Osteoblast (primary cell): ENCODE measurements around the gene DCC. TPM values are rescaled to one million over a fixed set of nuclear protein-coding genes. Genes with fewer than 3 reads are reported as not detected.

ENCODE experiments used
- DNase-seq: peaks from one replicate; pipeline ENCODE4 v3.0.0; 2011; ENCODE audit warnings: low spot score, mixed read lengths; ENCODE audit not compliant: insufficient read length; ENCODE audit errors: missing footprints
- H2AFZ ChIP-seq: 2 replicates; pipeline ENCODE4 v1.6.0; 2011; ENCODE audit warnings: mild to moderate bottlenecking, low read length
- H3K27ac ChIP-seq: 2 replicates; pipeline ENCODE4 v1.5.1; 2011; ENCODE audit warnings: mild to moderate bottlenecking, low read depth, low read length, moderate library complexity
- H3K27me3 ChIP-seq: 2 replicates; pipeline ENCODE4 v1.6.0; 2012; ENCODE audit warnings: mild to moderate bottlenecking, control low read depth, inconsistent platforms, low read length, moderate library complexity; ENCODE audit not compliant: insufficient read depth
- H3K36me3 ChIP-seq: 2 replicates; pipeline ENCODE4 v1.5.1; 2011; ENCODE audit warnings: mild to moderate bottlenecking, low read length, control low read depth, moderate library complexity; ENCODE audit not compliant: insufficient read depth
- H3K4me1 ChIP-seq: 2 replicates; pipeline ENCODE4 v1.5.1; 2011; ENCODE audit warnings: mild to moderate bottlenecking, low read length, control low read depth, moderate library complexity; ENCODE audit not compliant: insufficient read depth
- H3K4me2 ChIP-seq: 2 replicates; pipeline ENCODE4 v1.6.0; 2011; ENCODE audit warnings: mild to moderate bottlenecking, low read length; ENCODE audit not compliant: insufficient read depth
- H3K4me3 ChIP-seq: fragments of 200-600 bp; sonication (generic); 3 replicates; pipeline ENCODE4 v1.5.1; 2012; ENCODE audit warnings: mild to moderate bottlenecking, low read length, inconsistent platforms; ENCODE audit not compliant: insufficient read depth
- H3K79me2 ChIP-seq: 2 replicates; pipeline ENCODE4 v1.6.0; 2012; ENCODE audit warnings: mild to moderate bottlenecking, low read length, control low read depth, inconsistent platforms; ENCODE audit not compliant: insufficient read depth
- H3K9me3 ChIP-seq: 2 replicates; pipeline ENCODE4 v1.5.1; 2011; ENCODE audit warnings: low read depth, low read length, control low read depth
- H4K20me1 ChIP-seq: 2 replicates; pipeline ENCODE4 v1.6.0; 2012; ENCODE audit warnings: mild to moderate bottlenecking, low read length, control low read depth; ENCODE audit not compliant: insufficient read depth
- CTCF ChIP-seq: IDR thresholded peaks from 2 replicates; pipeline ENCODE4 v1.5.1; 2011; ENCODE audit warnings: mild to moderate bottlenecking, low read depth, low read length, moderate library complexity; ENCODE audit errors: extremely low read depth
- total RNA-seq: library from RNA; depleted of rRNA; stranded (reverse); fragments of >200 nt; gene quantifications from 2 replicates; pipeline ENCODE4 v1.2.3, GENCODE V29; 2012

Gene DCC
- total RNA-seq, 1 donor: not detected

DNA sequence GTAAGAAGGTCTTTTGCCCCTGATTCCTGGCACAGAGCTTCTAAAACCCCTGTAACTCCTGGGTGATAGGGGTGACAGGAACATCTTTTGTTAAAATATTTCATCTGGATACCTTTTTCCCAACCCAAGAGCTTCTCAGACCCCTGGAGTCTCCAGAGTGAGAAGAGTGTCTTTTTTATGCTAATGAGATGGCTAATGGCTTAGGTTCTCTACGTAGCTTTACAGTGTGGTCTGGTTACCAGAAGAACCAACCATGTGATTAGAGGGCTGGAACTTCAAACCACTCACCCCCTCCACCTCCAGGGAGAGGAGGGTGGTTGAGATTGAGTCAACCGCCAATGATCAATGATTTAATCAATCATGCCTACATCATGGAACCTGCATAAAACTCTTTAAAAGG, 16.2 kb upstream of the DCC start:
- H3K79me2 ChIP-seq: no peaks in the 10 kb centered on the region
- no peak overlapping the region for H3K27ac ChIP-seq
- no peak overlapping the region for H3K4me2 ChIP-seq
- H3K4me3 ChIP-seq: no peak overlapping the region
- H2AFZ ChIP-seq: no peak overlapping the region
- no peak for TF ChIP-seq CTCF
- H4K20me1 ChIP-seq: no peaks in the 10 kb centered on the region
- H3K4me1 ChIP-seq: no peaks in the 10 kb centered on the region
- H3K9me3 ChIP-seq: no peaks in the 10 kb centered on the region
- no peak for DNase-seq
- no peaks in the 10 kb centered on the region for H3K27me3 ChIP-seq
- H3K36me3 ChIP-seq: no peaks in the 10 kb centered on the region

- DNase-seq: no peak
- TF ChIP-seq CTCF: no peak
- H3K4me2 ChIP-seq: no peak overlapping the region
- no peak overlapping the region for H2AFZ ChIP-seq
- H4K20me1 ChIP-seq: no peaks in the 10 kb centered on the region
- no peaks in the 10 kb centered on the region for H3K36me3 ChIP-seq
- H3K4me3 ChIP-seq: no peak overlapping the region
- no peak overlapping the region for H3K27ac ChIP-seq
- no peaks in the 10 kb centered on the region for H3K27me3 ChIP-seq
- H3K9me3 ChIP-seq: no peaks in the 10 kb centered on the region
- H3K4me1 ChIP-seq: no peaks in the 10 kb centered on the region
- no peaks in the 10 kb centered on the region for H3K79me2 ChIP-seq
Measured at GRCh38 chr18:52325997-52326396, 14.0 kb upstream of the DCC start.

DNA sequence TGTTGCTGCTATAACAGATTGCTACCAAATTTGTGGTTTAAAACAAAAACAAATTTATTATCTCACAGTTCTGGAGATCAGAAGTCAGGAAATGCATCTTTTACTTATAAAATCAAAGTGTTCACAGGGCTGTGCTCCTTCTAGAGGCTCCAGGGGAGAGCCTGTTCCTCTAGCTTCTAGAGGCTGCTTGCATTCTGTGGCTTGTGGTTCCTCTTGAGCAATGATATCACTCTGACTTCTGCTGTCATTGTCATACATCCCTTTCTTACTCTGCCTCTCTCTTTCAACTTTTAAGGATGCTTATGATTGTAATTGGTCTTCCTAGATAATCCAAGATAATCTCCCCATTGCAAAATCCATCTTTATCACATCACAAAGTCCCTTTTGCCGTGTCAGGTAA, 6.1 kb upstream of the DCC start:
- Histone ChIP-seq H3K4me3 (no peak overlapping the region), H2AFZ (no peak overlapping the region), H4K20me1 (no peaks in the 10 kb centered on the region), H3K79me2 (no peaks in the 10 kb centered on the region), H3K27me3 (no peaks in the 10 kb centered on the region), H3K4me1 (no peaks in the 10 kb centered on the region), H3K9me3 (no peaks in the 10 kb centered on the region), H3K36me3 (no peaks in the 10 kb centered on the region), H3K4me2 (no peak overlapping the region), H3K27ac (no peak overlapping the region)
- no peak for DNase-seq
- no peak for TF ChIP-seq CTCF

DNA sequence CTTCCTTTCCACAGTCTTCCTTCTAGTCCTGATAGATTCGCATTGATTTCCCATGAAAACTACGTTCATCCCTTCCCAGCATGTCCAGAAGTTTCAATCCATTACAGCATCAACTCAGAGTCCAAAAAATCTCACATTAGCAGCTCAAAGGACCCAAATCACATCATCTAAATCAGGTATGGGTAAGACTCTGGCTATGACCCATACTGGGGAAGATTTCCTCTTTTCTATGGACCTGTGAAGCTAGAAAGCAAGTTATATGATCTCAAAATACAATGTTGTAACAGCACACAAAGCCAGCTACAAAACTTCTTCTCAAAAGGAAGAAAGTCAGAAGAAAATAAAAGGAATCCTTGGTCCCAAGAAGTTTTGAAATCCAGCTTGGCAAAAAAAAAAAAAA, 5.7 kb upstream of the DCC start:
- no peak for DNase-seq
- no peaks in the 10 kb centered on the region for H4K20me1 ChIP-seq
- no peaks in the 10 kb centered on the region for H3K79me2 ChIP-seq
- no peaks in the 10 kb centered on the region for H3K9me3 ChIP-seq
- H3K4me3 ChIP-seq: no peak overlapping the region
- no peaks in the 10 kb centered on the region for H3K36me3 ChIP-seq
- no peaks in the 10 kb centered on the region for H3K27me3 ChIP-seq
- no peaks in the 10 kb centered on the region for H3K4me1 ChIP-seq
- H3K4me2 ChIP-seq: no peak overlapping the region
- no peak for TF ChIP-seq CTCF
- no peak overlapping the region for H3K27ac ChIP-seq
- no peak overlapping the region for H2AFZ ChIP-seq
